Breast epithelium (tissue), 3 donors: Measurements from ENCODE around the gene PATJ.

ENCODE experiments used
- POLR2AphosphoS5 ChIP-seq, 3 donors: sonication (generic); formaldehyde crosslinking; IDR thresholded peaks; one replicate each; pipeline ENCODE4 v1.6.1; 2017; ENCODE audit warnings: antibody characterized with exemption in 3 of 3
- TF ChIP-seq, protein P1 (sequence below), 3 donors: fragments of 450-650 bp; IDR thresholded peaks; one replicate each; pipeline ENCODE4 v1.5.1; 2016 to 2017; ENCODE audit warnings: antibody characterized with exemption in 3 of 3, mild to moderate bottlenecking in 3 of 3, moderate library complexity in 3 of 3

DNA sequence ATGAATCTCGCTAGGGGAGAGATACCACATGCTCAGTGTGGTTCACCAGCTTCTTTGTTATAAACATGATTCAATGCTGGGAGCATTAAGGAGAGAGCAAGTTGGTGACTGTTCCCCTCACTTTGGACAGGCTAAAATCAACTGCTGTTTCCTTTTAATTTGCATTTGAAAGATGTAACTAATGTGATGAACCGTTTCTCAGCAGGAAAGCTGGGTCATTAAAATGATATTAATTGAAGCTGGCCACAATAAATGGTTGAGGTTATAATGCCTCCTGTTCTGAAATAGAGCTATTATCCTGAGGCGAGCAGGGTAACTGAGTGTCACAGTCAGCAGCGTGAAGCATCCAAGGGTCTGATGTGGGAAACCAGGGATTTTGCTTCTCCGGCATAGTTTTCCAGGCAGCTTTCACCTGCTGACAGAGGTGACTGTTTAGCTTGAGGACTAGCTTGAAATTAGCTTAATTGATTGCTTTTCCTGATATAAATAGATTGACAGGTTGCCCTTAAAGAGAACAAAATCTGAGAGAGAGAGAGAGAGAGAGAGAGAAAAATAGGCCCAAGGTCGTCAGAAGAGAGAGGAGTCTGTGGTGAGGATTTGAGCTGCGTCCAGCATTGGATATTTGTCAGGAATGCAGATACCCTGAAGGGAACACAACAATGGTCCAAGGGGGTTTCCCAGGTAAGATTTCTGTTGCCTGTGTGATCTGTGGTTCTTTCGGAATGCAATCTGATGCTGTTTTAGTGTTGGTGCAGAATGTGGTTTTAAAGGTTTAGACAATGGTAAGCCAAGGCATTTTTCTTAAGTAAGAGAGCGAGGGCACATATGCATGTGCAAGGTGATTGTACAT lies 209.7 kb downstream of the PATJ start:
- TF ChIP-seq, protein P1, sequence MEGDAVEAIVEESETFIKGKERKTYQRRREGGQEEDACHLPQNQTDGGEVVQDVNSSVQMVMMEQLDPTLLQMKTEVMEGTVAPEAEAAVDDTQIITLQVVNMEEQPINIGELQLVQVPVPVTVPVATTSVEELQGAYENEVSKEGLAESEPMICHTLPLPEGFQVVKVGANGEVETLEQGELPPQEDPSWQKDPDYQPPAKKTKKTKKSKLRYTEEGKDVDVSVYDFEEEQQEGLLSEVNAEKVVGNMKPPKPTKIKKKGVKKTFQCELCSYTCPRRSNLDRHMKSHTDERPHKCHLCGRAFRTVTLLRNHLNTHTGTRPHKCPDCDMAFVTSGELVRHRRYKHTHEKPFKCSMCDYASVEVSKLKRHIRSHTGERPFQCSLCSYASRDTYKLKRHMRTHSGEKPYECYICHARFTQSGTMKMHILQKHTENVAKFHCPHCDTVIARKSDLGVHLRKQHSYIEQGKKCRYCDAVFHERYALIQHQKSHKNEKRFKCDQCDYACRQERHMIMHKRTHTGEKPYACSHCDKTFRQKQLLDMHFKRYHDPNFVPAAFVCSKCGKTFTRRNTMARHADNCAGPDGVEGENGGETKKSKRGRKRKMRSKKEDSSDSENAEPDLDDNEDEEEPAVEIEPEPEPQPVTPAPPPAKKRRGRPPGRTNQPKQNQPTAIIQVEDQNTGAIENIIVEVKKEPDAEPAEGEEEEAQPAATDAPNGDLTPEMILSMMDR (IDR thresholded peaks at IDR 0.05), result no peak
- no peak for TF ChIP-seq POLR2AphosphoS5 (IDR thresholded peaks at IDR 0.05)
